Measurements from ENCODE around the gene CD74.
A peak's percentile ranks its signal among the peaks of the same experiment; 100 is the strongest.

The CD74 gene

GRCh38 chr5:150397146-150397781 lies 15.4 kb downstream of the CD74 start:
- no peak overlapping the region for H3K9ac ChIP-seq
- no peaks in the 10 kb centered on the region for H4K20me1 ChIP-seq (ENCODE audit: insufficient read depth)
- H2AFZ ChIP-seq (ENCODE audit: low read depth): no peak overlapping the region
- H3K27ac ChIP-seq: no peak overlapping the region
- no peaks in the 10 kb centered on the region for H3K27me3 ChIP-seq (ENCODE audit: insufficient read depth, low read depth)
- no peaks in the 10 kb centered on the region for H3K36me3 ChIP-seq (ENCODE audit: insufficient read depth)
- no peak overlapping the region for H3K4me2 ChIP-seq
- peaks cover 20% of the 10 kb centered on the region for H3K4me1 ChIP-seq (ENCODE audit: low read depth, poor library complexity, severe bottlenecking)
- no peak for TF ChIP-seq CTCF (conservative IDR thresholded peaks at IDR 0.05; ENCODE audit: low read depth, low read length)
- H3K4me3 ChIP-seq (IDR thresholded peaks at IDR 0.05; ENCODE audit: insufficient read depth, low read depth, low read length): no peak overlapping the region
- no peaks in the 10 kb centered on the region for H3K79me2 ChIP-seq (ENCODE audit: insufficient read depth, low read depth)

- no peak for TF ChIP-seq CTCF (conservative IDR thresholded peaks at IDR 0.05; ENCODE audit: low read depth, low read length)
- no peak overlapping the region for H2AFZ ChIP-seq (ENCODE audit: low read depth)
- no peak overlapping the region for H3K4me2 ChIP-seq
- H4K20me1 ChIP-seq (ENCODE audit: insufficient read depth): no peaks in the 10 kb centered on the region
- H3K4me1 ChIP-seq (ENCODE audit: low read depth, poor library complexity, severe bottlenecking): peaks cover 20% of the 10 kb centered on the region
- no peak overlapping the region for H3K4me3 ChIP-seq (IDR thresholded peaks at IDR 0.05; ENCODE audit: insufficient read depth, low read depth, low read length)
- no peak overlapping the region for H3K27ac ChIP-seq
- H3K9ac ChIP-seq: no peak overlapping the region
- H3K36me3 ChIP-seq (ENCODE audit: insufficient read depth): no peaks in the 10 kb centered on the region
- H3K27me3 ChIP-seq (ENCODE audit: insufficient read depth, low read depth): no peaks in the 10 kb centered on the region
- no peaks in the 10 kb centered on the region for H3K79me2 ChIP-seq (ENCODE audit: insufficient read depth, low read depth)
Measured at GRCh38 chr5:150396267-150396666, 16.4 kb downstream of the CD74 start.

- Histone ChIP-seq H2AFZ (ENCODE audit: low read depth) (no peak overlapping the region), H3K27me3 (ENCODE audit: insufficient read depth, low read depth) (no peaks in the 10 kb centered on the region), H3K4me1 (ENCODE audit: low read depth, poor library complexity, severe bottlenecking) (peaks cover 20% of the 10 kb centered on the region), H3K36me3 (ENCODE audit: insufficient read depth) (no peaks in the 10 kb centered on the region), H3K4me2 (no peak overlapping the region), H3K79me2 (ENCODE audit: insufficient read depth, low read depth) (no peaks in the 10 kb centered on the region), H3K4me3 (IDR thresholded peaks at IDR 0.05; ENCODE audit: insufficient read depth, low read depth, low read length) (no peak overlapping the region), H4K20me1 (ENCODE audit: insufficient read depth) (no peaks in the 10 kb centered on the region), H3K27ac (no peak overlapping the region), H3K9ac (no peak overlapping the region)
- TF ChIP-seq CTCF (conservative IDR thresholded peaks at IDR 0.05; ENCODE audit: low read depth, low read length): no peak
Measured at GRCh38 chr5:150395688-150395975, 17.1 kb downstream of the CD74 start.

GRCh38 chr5:150394912-150395687 lies 17.6 kb downstream of the CD74 start:
- Histone ChIP-seq H3K4me2 (no peak overlapping the region), H3K4me3 (IDR thresholded peaks at IDR 0.05; ENCODE audit: insufficient read depth, low read depth, low read length) (no peak overlapping the region), H3K79me2 (ENCODE audit: insufficient read depth, low read depth) (no peaks in the 10 kb centered on the region), H2AFZ (ENCODE audit: low read depth) (no peak overlapping the region), H3K36me3 (ENCODE audit: insufficient read depth) (no peaks in the 10 kb centered on the region), H4K20me1 (ENCODE audit: insufficient read depth) (no peaks in the 10 kb centered on the region), H3K27ac (peak overlapping the region; percentile 71; the same call in 1 of the 2 replicates), H3K9ac (no peak overlapping the region), H3K4me1 (ENCODE audit: low read depth, poor library complexity, severe bottlenecking) (peaks cover 20% of the 10 kb centered on the region), H3K27me3 (ENCODE audit: insufficient read depth, low read depth) (no peaks in the 10 kb centered on the region)
- TF ChIP-seq CTCF (conservative IDR thresholded peaks at IDR 0.05; ENCODE audit: low read depth, low read length): no peak

All from KMS-11 (cell line).